Sigmoid colon (tissue), 7 donors: ENCODE results near the gene CYFIP2. TPM values are rescaled to one million over a fixed set of nuclear protein-coding genes. Genes with fewer than 3 reads are reported as not detected.
A peak's percentile ranks its signal among the peaks of the same experiment; 100 is the strongest.

Experiments
- DNase-seq: peaks from one replicate; pipeline ENCODE4 v3.0.0-alpha.2; 2019
- H3K27ac ChIP-seq, 4 donors: fragments of 200-600 bp; sonication (generic); one replicate each; pipeline ENCODE4 v1.5.1; 2016 to 2019; ENCODE audit warnings: mild to moderate bottlenecking in 1 of 4
- H3K27me3 ChIP-seq, 3 donors: fragments of 200-600 bp; sonication (generic); one replicate each; pipeline ENCODE4 v1.5.1; 2019; ENCODE audit warnings: mild to moderate bottlenecking in 1 of 3
- H3K36me3 ChIP-seq, 4 donors: fragments of 200-600 bp; sonication (generic); one replicate each; pipeline ENCODE4 v1.5.1; 2016 to 2019
- H3K4me1 ChIP-seq, 4 donors: fragments of 200-600 bp; sonication (generic); one replicate each; pipeline ENCODE4 v1.5.1; 2017 to 2019
- H3K4me3 ChIP-seq, 4 donors: fragments of 200-600 bp; sonication (generic); one replicate each; pipeline ENCODE4 v1.5.1; 2017 to 2019; ENCODE audit warnings: mild to moderate bottlenecking in 2 of 4, moderate library complexity in 1 of 4
- H3K9me3 ChIP-seq, 4 donors: fragments of 200-600 bp in 3 of 4; sonication (generic) in 3 of 4; one replicate each; pipeline versions ENCODE4 v1.5.1 to v1.6.1; 2013 to 2019
- CTCF ChIP-seq, 4 experiments: fragments of 450-650 bp in 3 of 4; fragments of 200-600 bp in 1 of 4; IDR thresholded peaks; one replicate each; pipeline ENCODE4 v1.5.1; 2016 to 2019; ENCODE audit warnings: antibody characterized with exemption in 4 of 4, mild to moderate bottlenecking in 3 of 4, moderate library complexity in 2 of 4
- EP300 ChIP-seq, 4 donors: sonication (generic); formaldehyde crosslinking; IDR thresholded peaks; one replicate each; pipeline ENCODE4 v1.6.1; 2017; ENCODE audit warnings: antibody characterized with exemption in 4 of 4
- POLR2A ChIP-seq, 2 donors: fragments of 450-650 bp; IDR thresholded peaks; one replicate each; pipeline ENCODE4 v1.6.1; 2016; ENCODE audit warnings: antibody characterized with exemption in 2 of 2, mild to moderate bottlenecking in 2 of 2, moderate library complexity in 2 of 2
- POLR2AphosphoS5 ChIP-seq, 4 donors: sonication (generic); formaldehyde crosslinking; IDR thresholded peaks; one replicate each; pipeline ENCODE4 v1.6.1; 2017; ENCODE audit warnings: antibody characterized with exemption in 4 of 4
- WGBS, 2 donors: extraction: QIAGEN DNeasy Blood & Tissue Kit; methylation state at CpG; one replicate each; pipeline ENCODE4 v1.1.7; 2013; 5-methylcytosine and 5-hydroxymethylcytosine counted together
- intact Hi-C: fragments of 100-400 bp; cut with DNase I; formaldehyde crosslinking; loops from one replicate; pipeline ENCODE4 v1.15.1; 2023
- polyA plus RNA-seq, 3 donors: library from polyadenylated mRNA; stranded (reverse); fragments of 200-250 nt; gene quantifications; one replicate each; pipeline ENCODE4 v1.2.3, GENCODE V29; 2013
- total RNA-seq, 4 donors: library from RNA; depleted of rRNA; stranded (reverse); fragments of >200 nt; gene quantifications; one replicate each; pipeline ENCODE4 v1.1.0, GENCODE V29; 2016
- donor health status: healthy with polysubstance abuse.
- donor health status: Bipolar disorder and iron deficiency.
- donor health status: healthy.

CYFIP2 gene
- total and polyA plus RNA-seq, 7 donors = 4.8 to 38.1 (median 27.5) TPM

DNA sequence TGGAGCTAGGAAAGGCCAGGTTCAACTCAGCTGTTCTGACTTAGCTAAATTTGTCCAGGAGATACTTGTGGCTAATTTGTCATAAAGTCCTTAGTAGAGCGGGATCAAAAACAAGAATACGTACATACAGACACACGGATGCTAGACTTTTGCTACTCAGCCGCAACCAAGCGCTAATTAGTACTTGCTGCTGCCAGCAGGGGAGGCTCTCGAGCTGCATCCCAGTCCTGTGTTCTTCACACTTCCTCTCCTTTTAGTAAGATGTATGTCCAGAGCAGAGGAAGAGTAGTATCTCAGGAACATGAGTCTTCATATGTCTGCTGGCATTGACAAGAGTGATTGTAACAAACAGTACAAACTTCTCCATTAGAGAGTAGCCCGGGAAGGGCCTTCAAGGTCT is 58.3 kb downstream of the CYFIP2 start:
- no peaks in the 10 kb centered on the region for H3K9me3 ChIP-seq
- no peak overlapping the region for H3K27ac ChIP-seq
- DNase-seq = no peak
- TF ChIP-seq POLR2A (IDR thresholded peaks at IDR 0.05) (no peak), EP300 (IDR thresholded peaks at IDR 0.05) (no peak), POLR2AphosphoS5 (IDR thresholded peaks at IDR 0.05) (no peak), CTCF (IDR thresholded peaks at IDR 0.05) (peak in 1 of 4 experiments; percentile 21)
- peaks cover 0 to 7% (median 7%) of the 10 kb centered on the region in 4 donors for H3K4me1 ChIP-seq
- H3K27me3 ChIP-seq = no peaks in the 10 kb centered on the region
- no peak overlapping the region for H3K4me3 ChIP-seq
- WGBS, 2 donors = 95 to 96% methylated on average over 7 of the region's 7 CpGs
- intact Hi-C loops = no loop called here
- H3K36me3 ChIP-seq = peaks cover 0 to 3% (median 0%) of the 10 kb centered on the region in 4 donors

GRCh38 chr5:157326440-157327005 is 60.6 kb downstream of the CYFIP2 start:
- TF ChIP-seq POLR2AphosphoS5 (IDR thresholded peaks at IDR 0.05) (no peak), EP300 (IDR thresholded peaks at IDR 0.05) (no peak), CTCF (IDR thresholded peaks at IDR 0.05) (no peak), POLR2A (IDR thresholded peaks at IDR 0.05) (no peak)
- no peak for DNase-seq

GRCh38 chr5:157327771-157328170 is 61.8 kb downstream of the CYFIP2 start:
- Histone ChIP-seq H3K4me1 (peaks cover 0 to 11% (median 8%) of the 10 kb centered on the region in 4 donors), H3K27me3 (no peaks in the 10 kb centered on the region), H3K36me3 (peaks cover 0 to 3% (median 0%) of the 10 kb centered on the region in 4 donors), H3K4me3 (no peak overlapping the region), H3K27ac (no peak overlapping the region), H3K9me3 (no peaks in the 10 kb centered on the region)
- intact Hi-C loops = loop anchor here (2.0 kb wide), 2 partner anchors 149 to 391 kb away; no protein-coding TSS in a partner anchor
- 35 to 59% methylated on average over 3 of the region's 3 CpGs for WGBS, 2 donors
- TF ChIP-seq POLR2AphosphoS5 (IDR thresholded peaks at IDR 0.05) (no peak), POLR2A (IDR thresholded peaks at IDR 0.05) (no peak), EP300 (IDR thresholded peaks at IDR 0.05) (no peak), CTCF (IDR thresholded peaks at IDR 0.05) (no peak)
- DNase-seq = no peak

More at GRCh38 chr5:157326440-157327005, 60.6 kb downstream of the CYFIP2 start:
- peaks cover 0 to 3% (median 0%) of the 10 kb centered on the region in 4 donors for H3K36me3 ChIP-seq
- peaks cover 0 to 11% (median 8%) of the 10 kb centered on the region in 4 donors for H3K4me1 ChIP-seq
- H3K9me3 ChIP-seq = no peaks in the 10 kb centered on the region
- WGBS, 2 donors = 62 to 81% methylated on average over 7 of the region's 7 CpGs
- intact Hi-C loops = no loop called here
- H3K4me3 ChIP-seq = no peak overlapping the region
- no peaks in the 10 kb centered on the region for H3K27me3 ChIP-seq
- no peak overlapping the region for H3K27ac ChIP-seq

DNA sequence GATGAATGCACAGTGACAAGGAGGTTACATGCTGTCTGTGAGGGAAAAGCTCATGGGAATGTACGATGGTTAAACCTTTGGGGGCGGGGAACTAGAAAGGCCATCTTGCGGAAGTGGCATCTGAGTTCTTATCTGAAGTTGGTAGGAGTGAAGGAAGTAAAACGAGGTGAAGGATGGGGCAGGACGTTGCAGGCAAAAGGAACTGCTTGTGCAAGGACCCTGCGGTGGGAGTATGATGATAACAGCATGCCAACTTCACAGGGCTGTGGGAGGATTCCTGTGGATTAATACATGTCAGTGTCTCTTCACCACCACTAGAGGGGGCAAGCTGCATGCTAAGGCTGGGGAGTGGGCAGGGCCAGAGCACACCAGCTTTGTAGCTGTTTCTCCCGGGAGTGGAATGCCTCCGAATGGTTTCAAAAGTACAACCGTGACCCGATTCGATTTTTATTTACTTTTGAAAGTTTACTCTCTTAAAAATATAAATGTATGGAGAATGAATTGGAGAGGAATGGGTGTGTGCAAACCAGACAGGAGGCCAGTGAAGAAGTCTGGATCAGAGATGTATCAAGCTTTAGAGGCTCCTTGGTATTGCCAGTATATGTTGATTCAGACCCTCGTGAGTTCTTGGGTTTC is 62.5 kb downstream of the CYFIP2 start:
- H3K27ac ChIP-seq = peak overlapping the region in 2 of 4 donors; percentile 55 to 59
- H3K4me1 ChIP-seq = peaks cover 0 to 11% (median 8%) of the 10 kb centered on the region in 4 donors
- peak overlapping the region in 2 of 4 donors; percentile 33 to 35 for H3K4me3 ChIP-seq
- no peaks in the 10 kb centered on the region for H3K27me3 ChIP-seq
- intact Hi-C loops = loop anchor here (2.0 kb wide), 2 partner anchors 148 to 390 kb away; no protein-coding TSS in a partner anchor
- H3K36me3 ChIP-seq = peaks cover 0 to 3% (median 0%) of the 10 kb centered on the region in 4 donors
- TF ChIP-seq POLR2AphosphoS5 (IDR thresholded peaks at IDR 0.05) (no peak), CTCF (IDR thresholded peaks at IDR 0.05) (peak; percentile 87 to 90 (median 90))
- 17 to 24% methylated on average over 12 of the region's 12 CpGs for WGBS, 2 donors
- H3K9me3 ChIP-seq = no peaks in the 10 kb centered on the region
- DNase-seq = peak; percentile 84
